OCI-LY7 (cell line): ENCODE results near the gene RPS19.

Experiments used
- EZH2phosphoT487 ChIP-seq: fragments of 200-600 bp; sonication (generic); IDR thresholded peaks from 2 replicates; pipeline ENCODE4 v1.6.1; 2018; ENCODE audit warnings: low read depth, borderline replicate concordance, mild to moderate bottlenecking, mixed run types, antibody characterized with exemption, low read length, moderate library complexity, mixed read lengths
- TF ChIP-seq, protein P1 (sequence below): fragments of 200-600 bp; sonication (generic); conservative IDR thresholded peaks from 2 replicates; pipeline ENCODE4 v1.5.1; 2014; ENCODE audit warnings: mild to moderate bottlenecking, antibody characterized with exemption, low read length, moderate library complexity, mixed read lengths

DNA sequence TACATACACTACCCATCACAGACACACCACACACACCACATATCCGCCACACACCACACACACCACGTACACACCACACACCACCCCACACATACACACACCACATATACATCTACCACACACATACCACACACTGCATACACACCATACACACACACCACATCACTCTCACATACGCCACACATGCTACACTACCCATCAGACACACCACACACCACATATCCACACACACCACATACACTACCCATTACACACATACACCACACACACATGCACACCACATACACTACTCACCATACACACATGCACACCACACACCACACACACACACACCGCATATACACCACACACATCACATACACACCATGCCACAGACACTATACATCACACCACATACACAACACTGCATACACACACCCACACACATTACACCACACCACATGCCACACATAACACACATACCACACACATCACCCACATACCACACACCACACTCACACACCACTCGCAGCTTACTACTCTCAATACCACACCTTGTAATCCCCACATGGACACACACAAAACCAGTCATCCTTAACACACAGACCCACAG, 58.7 kb downstream of the RPS19 start:
- TF ChIP-seq, protein P1, sequence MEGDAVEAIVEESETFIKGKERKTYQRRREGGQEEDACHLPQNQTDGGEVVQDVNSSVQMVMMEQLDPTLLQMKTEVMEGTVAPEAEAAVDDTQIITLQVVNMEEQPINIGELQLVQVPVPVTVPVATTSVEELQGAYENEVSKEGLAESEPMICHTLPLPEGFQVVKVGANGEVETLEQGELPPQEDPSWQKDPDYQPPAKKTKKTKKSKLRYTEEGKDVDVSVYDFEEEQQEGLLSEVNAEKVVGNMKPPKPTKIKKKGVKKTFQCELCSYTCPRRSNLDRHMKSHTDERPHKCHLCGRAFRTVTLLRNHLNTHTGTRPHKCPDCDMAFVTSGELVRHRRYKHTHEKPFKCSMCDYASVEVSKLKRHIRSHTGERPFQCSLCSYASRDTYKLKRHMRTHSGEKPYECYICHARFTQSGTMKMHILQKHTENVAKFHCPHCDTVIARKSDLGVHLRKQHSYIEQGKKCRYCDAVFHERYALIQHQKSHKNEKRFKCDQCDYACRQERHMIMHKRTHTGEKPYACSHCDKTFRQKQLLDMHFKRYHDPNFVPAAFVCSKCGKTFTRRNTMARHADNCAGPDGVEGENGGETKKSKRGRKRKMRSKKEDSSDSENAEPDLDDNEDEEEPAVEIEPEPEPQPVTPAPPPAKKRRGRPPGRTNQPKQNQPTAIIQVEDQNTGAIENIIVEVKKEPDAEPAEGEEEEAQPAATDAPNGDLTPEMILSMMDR = no peak
- no peak for TF ChIP-seq EZH2phosphoT487
